ENCODE measurements around the gene CDC42EP2.

CDC42EP2 gene

GRCh38 chr11:65314501-65315203 lies at the start of gene CDC42EP2:
TSS of gene CDC42EP2 (plus strand) at chr11:65314866. CDS start at chr11:65320899, 6,033 bp downstream.
- peak; percentile 87 to 90 for ATAC-seq

DNA sequence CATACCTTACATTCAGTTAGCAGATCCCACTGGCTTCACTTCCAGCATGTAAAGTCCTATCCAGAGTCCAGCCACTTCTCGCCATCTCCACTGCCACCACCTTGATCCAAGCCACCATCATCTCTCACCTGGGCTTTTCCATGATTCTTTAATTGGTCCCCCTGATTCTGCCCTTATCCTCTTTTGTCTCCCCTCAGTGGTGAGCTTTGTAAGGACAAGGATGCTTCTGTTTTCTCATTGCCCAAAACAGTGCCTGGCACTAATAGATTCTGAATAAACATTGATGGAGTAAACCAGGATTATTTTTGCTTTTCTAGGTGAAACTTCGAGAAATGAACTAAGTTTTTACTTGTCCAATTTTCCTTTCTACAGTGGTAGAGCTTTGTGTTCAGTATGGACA lies 48.5 kb upstream of the CDC42EP2 start:
- no peak for ATAC-seq

GRCh38 chr11:65274735-65275682 lies 39.7 kb upstream of the CDC42EP2 start:
- peak in 1 of 2 donors; percentile 34 for ATAC-seq

DNA sequence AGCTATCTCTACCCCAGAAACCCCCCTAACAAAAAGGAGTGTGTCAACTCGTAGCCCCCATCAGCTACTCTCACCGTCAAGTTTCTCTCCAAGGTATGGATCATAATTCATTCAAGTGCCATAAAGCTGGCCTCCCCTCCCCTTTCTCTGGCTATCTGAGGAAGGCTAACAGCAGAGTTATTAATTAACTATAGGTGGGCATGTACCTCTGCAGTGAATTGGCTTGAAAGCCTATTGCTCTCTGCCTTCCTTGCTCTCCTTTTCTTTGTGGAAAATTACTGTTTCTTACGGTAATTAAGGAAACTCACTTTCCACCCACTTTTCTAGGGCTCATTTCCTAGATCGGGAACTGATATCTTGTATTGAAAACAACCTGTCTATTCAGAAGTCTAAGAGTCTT lies 38.8 kb upstream of the CDC42EP2 start:
- no peak for ATAC-seq

- no peak for ATAC-seq
Observed at GRCh38 chr11:65277631-65278277, 36.9 kb upstream of the CDC42EP2 start.

GRCh38 chr11:65278356-65278755 lies 36.3 kb upstream of the CDC42EP2 start:
- no peak for ATAC-seq

DNA sequence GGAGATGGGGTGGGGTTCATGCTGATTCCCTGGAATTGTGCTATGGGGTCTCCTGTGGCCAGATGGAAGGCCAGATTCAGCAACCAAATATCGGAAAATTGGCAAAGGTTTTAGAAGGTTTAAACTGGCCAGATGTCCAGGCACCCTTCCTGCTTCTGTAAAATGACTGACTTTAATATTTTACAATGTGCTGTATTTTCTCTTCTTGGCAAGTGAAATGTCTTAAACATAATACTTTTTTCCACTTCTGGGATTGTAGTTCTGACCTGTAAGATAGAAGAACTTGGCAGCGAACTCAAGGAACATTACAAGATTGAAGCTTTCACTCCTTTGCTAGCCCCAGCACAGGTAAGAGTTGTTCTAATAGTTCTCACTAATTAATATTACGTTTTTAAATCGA lies 35.4 kb upstream of the CDC42EP2 start:
- peak in 1 of 2 donors; percentile 5 for ATAC-seq

DNA sequence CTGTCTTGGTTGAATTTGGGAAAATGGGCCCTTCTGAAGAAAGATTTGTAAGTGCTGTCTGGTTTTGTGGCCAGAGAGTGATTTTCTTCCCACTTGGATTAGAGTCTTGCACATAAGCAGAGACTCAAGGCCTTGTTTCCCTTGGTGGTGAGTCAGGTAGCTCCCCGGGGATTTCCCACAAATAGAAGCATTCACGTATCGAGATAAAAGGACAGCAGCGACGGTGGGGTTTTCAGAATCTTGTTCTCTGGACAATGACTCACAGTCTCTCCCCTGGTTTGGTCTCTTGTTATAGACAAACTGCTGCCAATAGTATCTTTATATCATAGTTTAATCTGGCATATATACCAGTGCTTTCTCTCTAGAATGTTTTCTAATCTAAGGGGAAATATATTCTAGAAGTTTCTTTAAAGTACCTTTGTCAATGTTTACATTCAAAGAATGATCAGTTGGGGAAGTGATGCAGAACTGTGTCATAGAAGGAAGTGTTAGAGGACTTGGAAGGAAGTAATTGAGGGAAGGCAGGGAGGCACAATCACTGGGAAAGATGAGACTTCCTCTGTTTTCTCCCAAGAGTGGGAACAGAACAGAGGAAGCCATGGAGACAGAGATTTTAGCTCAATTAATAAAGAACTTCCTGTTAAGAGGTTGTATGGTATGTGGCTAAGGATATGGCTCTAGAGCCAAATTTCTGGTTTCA lies 34.8 kb upstream of the CDC42EP2 start:
- peak; percentile 96 to 97 for ATAC-seq

DNA sequence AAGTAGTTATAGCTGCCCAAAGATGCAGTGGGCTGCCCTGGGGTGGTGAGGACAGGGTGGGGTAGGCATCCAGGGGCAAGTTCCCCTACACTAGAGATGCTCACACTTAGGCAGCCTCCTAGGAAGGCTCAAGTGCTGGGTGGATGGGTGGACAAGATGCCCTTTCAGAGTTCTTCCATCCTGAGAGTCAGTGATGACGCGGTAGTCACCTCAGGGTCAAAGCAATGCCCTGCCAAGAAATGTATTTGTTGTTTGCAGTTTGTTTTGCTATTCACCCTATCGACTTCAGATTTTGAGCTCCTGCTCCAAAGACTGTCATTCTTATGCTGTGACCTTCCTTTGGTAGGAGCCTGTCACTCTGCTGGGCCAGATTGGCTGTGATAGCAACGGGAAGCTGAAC lies 34.0 kb upstream of the CDC42EP2 start:
- ATAC-seq = no peak

GRCh38 chr11:65286686-65287085 lies 28.0 kb upstream of the CDC42EP2 start:
- ATAC-seq = no peak

GRCh38 chr11:65287601-65288000 lies 27.1 kb upstream of the CDC42EP2 start:
- ATAC-seq = no peak

- ATAC-seq = no peak
Observed at GRCh38 chr11:65288706-65289536, 25.7 kb upstream of the CDC42EP2 start.

DNA sequence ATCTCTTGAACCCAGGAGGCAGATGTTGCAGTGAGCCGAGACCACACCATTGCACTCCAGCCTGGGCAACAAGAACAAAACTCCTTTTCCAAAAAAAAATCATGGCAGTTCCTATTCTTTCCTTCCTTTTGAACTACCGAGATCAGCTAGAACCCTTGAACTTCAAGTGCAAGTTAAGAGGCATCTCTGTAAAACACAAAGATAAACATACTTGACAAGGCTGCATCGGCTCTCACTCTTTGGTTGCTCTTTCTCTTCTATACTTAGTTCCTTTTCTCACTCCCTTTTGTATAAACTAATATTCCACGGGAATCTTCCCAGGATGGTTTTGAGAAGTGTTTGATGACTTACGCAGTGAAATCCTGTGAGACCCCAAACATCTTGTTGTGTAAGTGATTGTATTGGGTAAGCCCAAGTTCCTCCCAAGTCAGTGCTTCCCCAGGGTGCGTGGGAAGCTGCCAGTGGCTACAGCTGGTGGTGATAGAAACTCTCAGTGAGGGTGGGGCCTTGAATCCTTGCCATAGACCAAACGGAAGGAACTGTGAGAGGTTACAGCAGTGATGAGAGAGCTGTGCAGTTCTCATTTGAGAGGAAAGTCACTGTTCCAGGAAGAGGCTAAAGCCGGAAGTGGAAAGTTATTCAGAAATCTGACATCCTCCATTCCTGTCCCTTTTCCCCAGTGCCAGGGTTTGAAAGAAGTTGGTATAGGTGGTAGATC lies 24.1 kb upstream of the CDC42EP2 start:
- peak in 1 of 2 donors; percentile 24 for ATAC-seq

DNA sequence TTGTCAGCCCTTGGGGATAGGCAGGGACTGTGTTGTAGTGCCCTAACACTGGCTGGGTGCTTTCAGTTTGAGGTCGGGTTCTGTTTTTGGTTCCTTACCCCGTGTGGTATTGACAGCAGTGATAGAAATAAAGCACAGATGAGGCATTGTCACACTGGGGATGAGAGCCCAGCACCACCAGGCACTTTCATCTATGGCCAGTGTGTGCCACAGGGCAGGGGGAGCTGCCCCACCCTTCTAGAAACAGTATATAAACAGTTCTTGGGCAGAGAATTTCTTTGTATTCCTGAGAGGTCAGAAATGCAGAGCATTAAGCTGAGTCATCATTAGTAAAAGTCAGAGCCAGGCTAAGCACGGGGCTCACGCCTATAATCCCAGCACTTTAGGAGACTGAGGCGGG lies 23.1 kb upstream of the CDC42EP2 start:
- ATAC-seq = no peak

DNA sequence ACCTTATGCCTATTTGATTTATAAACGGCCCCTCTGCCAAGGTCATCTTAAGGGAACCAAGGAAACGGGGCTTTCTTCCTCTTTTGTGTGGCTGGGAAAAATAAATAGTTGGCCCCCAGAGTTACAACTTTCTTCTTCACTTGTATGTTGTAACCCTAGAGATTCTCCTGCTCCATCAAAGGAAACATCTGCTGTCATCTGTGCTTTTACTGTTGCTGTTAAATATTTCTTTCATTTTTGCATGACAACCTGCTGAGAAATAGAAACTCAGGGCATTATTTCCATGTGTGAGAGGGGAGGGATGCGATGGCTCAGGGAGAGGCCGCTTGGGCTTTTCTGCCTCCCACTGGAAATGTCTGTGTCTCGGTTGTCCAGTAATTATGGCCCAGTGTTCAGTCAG lies 21.8 kb upstream of the CDC42EP2 start:
- no peak for ATAC-seq

DNA sequence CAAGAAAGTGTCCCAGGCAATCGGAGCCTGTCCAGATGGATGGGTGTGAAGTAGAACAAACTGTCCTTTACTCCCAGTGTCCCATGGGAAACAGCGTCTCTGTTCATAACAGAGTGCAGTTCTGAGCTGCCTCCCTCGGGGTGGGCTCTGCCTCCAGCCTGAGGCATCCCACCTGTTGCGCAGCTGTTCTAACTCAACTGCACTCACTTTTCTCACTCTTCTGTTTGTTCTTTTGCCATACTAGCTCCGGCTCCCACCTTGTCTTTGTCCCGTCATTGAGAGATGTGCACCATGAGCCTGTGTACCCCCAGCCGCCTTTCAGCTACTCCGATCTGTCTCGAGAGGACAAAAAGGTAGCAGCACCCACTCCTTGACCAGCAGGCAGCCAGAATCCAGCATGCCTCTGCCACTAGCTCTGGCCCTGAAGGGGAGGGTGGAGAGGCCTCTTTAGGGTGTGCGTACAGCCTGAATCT lies 20.7 kb upstream of the CDC42EP2 start:
- ATAC-seq = no peak

DNA sequence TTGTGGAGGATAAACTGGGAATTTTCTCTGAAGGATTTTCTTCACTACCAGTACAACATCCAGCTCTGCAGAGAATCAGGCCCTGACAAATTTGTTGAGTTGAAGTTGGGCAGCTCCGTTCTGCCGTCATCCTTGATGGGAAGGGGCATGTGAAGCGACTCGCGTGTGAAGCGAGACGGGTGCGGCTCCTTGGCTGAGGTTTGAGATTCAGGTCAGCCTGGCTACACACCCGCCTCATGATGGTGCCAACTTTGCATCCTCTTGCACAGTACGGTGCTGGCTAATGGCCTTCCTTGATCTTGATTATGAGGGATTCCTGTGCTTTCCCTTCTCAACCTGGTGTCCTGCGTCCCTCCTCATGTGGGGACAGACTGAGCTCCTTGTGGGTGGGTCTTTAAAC lies 19.7 kb upstream of the CDC42EP2 start:
- ATAC-seq = no peak

DNA sequence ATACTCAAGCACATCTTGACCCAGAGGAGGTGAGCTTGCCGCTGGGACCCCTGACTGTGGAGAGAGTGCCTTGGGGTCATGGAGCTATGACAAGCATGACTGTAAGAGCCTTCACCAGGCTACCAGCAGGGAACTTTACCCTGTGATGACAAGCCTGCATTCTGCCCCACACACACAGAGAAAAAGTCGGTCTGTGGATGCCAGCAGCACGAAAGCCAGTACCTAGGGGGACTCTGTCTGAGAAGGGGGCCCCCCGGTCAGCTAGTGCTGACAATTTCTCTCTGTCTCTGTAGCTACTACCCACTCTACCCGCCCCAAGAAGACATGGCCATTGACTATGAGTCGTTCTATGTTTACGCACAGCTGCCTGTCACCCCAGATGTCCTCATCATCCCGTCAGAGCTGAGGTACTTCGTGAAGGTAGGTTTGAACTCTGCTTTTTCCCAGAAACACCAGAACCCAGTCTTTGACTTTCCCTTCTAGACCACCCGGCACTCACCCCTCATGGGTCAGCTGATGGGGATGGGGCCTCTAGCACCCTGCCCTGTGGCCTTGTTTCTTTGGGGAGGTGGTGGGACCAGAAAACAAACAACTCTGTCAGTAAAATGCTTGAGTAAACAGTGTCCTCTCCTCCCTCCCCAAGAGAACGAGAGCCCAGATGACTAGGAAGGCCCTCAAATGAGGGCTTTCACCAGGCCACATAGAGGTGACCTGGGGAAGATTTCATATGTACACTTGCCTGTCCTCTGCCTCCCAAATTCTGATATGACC lies 18.9 kb upstream of the CDC42EP2 start:
- ATAC-seq = no peak

DNA sequence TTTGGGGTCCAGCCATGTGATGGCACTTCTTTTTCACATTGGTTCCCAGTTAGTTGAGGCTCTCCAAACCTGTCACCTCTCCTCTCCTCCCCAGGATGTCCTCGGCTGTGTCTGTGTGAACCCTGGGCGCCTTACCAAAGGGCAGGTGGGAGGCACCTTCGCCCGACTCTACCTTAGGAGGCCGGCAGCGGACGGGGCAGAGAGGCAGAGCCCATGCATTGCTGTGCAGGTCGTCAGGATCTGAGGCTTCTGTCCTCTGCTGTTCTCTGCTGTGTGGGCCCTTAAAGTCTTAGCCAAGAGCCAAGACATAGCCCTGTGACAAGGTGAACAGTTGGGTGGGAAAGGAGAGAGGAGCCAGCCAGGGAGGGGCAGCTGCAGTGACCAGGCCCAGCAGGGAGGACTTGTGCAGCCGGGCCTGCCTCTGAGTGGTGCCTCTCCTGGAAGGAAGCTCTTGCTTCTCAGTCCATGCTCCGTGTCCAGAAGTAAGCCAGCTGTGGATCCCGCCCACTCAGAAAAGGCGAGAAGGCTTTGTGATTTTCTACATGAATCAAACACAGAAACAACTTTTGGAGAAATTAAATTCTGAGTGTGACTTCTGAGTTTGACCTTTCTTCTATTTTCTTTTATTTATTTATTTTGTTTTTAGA lies 17.5 kb upstream of the CDC42EP2 start:
- no peak for ATAC-seq

DNA sequence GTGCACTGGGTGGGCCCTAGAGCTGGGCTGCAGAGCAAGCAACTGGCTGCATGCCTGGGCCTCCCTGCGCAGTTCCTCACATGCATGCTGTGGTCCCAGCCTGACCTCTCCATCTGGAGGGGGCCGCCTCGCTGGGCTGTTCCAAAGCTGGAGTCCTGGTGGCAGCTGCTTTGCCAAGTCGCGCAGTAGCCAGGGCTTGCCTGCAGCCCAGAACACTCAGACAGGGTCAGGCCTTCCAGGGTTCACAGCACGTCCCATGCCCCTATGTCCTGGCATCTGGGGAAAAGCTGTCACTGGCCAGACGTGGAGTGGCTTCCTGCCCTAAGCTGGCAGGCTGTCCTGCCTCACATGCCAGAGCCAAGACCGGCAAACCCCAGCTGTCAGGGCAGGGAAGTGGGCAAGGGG lies 16.5 kb upstream of the CDC42EP2 start:
- ATAC-seq = no peak
